ENCODE results near the gene CCDC6.
A peak's percentile ranks its signal among the peaks of the same experiment; 100 is the strongest.

Gene CCDC6

DNA sequence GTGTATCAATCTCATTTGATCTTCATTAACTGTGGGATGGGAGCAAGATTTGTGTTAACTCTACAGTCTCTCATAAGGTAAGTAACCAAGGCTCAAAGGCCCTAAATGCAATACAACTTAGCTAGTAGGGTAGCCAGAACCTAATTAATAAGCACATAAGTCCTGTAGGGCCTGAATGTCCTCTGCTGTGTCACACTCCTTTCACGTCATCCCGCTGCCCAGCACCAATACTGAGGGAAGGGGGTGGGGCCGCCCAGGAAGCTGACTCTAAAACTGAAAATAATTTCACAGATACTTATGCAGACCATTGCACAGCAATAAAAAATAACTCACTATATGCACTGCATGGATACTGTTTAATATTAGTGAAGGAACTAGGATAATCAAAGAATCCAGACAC lies 13.7 kb downstream of the CCDC6 start:
- intact Hi-C loops (cut with DNase I; ENCODE audit: low total_unique reads), result no loop called here
- H3K27ac ChIP-seq, result peak overlapping the region; percentile 73 to 76
- no peaks in the 10 kb centered on the region for H3K27me3 ChIP-seq
- DNase-seq, result peak; percentile 53 to 82
- no peaks in the 10 kb centered on the region for H3K9me3 ChIP-seq
- H3K36me3 ChIP-seq, result peaks cover 0 to 14% (median 5%) of the 10 kb centered on the region in 3 donors
- H3K4me3 ChIP-seq, result no peak overlapping the region
- H3K4me1 ChIP-seq, result peaks cover 0 to 98% (median 71%) of the 10 kb centered on the region in 4 donors
- TF ChIP-seq, protein P1, sequence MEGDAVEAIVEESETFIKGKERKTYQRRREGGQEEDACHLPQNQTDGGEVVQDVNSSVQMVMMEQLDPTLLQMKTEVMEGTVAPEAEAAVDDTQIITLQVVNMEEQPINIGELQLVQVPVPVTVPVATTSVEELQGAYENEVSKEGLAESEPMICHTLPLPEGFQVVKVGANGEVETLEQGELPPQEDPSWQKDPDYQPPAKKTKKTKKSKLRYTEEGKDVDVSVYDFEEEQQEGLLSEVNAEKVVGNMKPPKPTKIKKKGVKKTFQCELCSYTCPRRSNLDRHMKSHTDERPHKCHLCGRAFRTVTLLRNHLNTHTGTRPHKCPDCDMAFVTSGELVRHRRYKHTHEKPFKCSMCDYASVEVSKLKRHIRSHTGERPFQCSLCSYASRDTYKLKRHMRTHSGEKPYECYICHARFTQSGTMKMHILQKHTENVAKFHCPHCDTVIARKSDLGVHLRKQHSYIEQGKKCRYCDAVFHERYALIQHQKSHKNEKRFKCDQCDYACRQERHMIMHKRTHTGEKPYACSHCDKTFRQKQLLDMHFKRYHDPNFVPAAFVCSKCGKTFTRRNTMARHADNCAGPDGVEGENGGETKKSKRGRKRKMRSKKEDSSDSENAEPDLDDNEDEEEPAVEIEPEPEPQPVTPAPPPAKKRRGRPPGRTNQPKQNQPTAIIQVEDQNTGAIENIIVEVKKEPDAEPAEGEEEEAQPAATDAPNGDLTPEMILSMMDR (IDR thresholded peaks at IDR 0.05), result no peak

DNA sequence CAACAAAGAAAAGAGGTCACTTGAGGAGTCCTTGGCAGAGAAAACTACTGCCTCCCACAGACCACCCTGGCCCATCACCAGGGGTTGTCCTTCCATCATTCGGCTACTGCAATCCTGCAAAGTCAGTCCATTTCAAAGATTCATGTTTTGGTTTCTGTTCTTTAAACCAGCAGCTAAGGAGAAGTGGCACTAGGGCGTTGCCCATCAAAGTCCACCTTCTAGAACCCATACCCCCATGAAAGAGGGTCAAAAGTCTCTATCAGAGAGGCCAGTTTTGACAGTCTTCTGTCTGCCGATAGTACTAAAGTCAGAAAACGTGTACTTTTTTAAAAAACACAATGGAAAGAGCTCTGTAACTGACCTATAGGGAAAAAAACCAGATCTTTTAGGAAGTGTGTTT lies 14.4 kb downstream of the CCDC6 start:
- intact Hi-C loops (cut with DNase I; ENCODE audit: low total_unique reads), result no loop called here

DNA sequence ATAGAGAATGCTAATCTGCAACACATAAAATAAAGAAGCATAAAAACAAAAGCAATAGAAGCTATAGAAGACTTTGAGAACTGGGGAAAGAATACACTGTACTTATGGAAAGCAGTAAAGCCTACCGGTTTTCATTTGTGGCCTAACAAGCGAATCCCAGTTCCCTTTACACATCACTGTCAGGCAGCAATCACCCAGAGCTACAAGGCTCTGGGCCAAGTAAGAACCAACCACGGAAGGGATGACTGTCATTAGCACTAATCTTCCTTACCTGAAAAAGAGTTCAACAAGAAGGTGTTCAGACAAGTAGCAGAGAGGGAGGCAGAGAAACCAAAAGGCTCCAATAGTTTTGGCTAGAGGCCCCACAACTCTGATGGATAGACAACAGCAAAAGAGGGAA lies 15.0 kb downstream of the CCDC6 start:
- DNase-seq, result no peak
- intact Hi-C loops (cut with DNase I; ENCODE audit: low total_unique reads), result no loop called here
- peak overlapping the region; percentile 73 to 76 for H3K27ac ChIP-seq
- TF ChIP-seq, protein P1 (IDR thresholded peaks at IDR 0.05), result no peak
- peaks cover 0 to 98% (median 64%) of the 10 kb centered on the region in 4 donors for H3K4me1 ChIP-seq
- H3K27me3 ChIP-seq, result no peaks in the 10 kb centered on the region
- no peak overlapping the region for H3K4me3 ChIP-seq
- peaks cover 0 to 14% (median 5%) of the 10 kb centered on the region in 3 donors for H3K36me3 ChIP-seq
- no peaks in the 10 kb centered on the region for H3K9me3 ChIP-seq

More for the DNA sequence above, 14.4 kb downstream of the CCDC6 start:
- TF ChIP-seq, protein P1 (IDR thresholded peaks at IDR 0.05), result no peak
- H3K9me3 ChIP-seq, result no peaks in the 10 kb centered on the region
- H3K27me3 ChIP-seq, result no peaks in the 10 kb centered on the region
- H3K36me3 ChIP-seq, result peaks cover 0 to 14% (median 5%) of the 10 kb centered on the region in 3 donors
- peaks cover 0 to 98% (median 69%) of the 10 kb centered on the region in 4 donors for H3K4me1 ChIP-seq
- no peak for DNase-seq
- H3K4me3 ChIP-seq, result no peak overlapping the region
- peak overlapping the region; percentile 73 to 76 for H3K27ac ChIP-seq

DNA sequence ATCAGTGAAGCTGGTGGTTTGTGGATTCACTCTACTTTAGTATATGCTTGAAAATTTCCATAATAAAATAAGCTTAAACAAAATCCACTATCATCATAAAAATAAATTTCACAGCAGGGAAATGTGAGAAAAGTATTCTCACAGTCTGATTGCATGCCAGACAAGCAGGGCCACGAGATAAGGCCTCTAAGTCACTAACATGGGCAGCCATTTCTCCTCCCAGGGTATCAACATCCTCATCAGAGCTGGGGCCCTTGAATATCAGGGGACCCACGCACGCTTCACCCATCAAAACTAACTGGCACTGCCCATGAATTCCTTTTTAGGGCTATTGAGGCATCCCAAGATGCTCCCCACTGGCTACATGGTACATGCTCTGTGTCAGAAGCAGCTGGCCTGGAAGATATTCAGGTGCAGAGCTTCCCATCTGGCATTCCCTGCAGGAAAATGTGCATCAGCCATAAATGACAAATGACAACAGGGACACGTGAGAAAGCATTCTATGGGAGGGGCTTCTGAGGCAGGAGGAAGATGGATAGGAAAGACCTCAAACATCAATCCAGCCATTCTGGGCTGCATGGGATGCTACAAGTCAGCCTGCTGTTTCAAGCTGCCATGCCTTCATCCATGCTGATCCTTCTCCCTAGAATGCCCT lies 17.4 kb downstream of the CCDC6 start:
- Histone ChIP-seq H3K9me3 (no peaks in the 10 kb centered on the region), H3K27me3 (no peaks in the 10 kb centered on the region), H3K36me3 (peaks cover 0 to 14% (median 5%) of the 10 kb centered on the region in 3 donors), H3K4me1 (peaks cover 0 to 98% (median 46%) of the 10 kb centered on the region in 4 donors), H3K27ac (peak overlapping the region; percentile 24 to 30), H3K4me3 (no peak overlapping the region)
- intact Hi-C loops (cut with DNase I; ENCODE audit: low total_unique reads), result no loop called here
- TF ChIP-seq, protein P1 (IDR thresholded peaks at IDR 0.05), result no peak
- no peak for DNase-seq

DNA sequence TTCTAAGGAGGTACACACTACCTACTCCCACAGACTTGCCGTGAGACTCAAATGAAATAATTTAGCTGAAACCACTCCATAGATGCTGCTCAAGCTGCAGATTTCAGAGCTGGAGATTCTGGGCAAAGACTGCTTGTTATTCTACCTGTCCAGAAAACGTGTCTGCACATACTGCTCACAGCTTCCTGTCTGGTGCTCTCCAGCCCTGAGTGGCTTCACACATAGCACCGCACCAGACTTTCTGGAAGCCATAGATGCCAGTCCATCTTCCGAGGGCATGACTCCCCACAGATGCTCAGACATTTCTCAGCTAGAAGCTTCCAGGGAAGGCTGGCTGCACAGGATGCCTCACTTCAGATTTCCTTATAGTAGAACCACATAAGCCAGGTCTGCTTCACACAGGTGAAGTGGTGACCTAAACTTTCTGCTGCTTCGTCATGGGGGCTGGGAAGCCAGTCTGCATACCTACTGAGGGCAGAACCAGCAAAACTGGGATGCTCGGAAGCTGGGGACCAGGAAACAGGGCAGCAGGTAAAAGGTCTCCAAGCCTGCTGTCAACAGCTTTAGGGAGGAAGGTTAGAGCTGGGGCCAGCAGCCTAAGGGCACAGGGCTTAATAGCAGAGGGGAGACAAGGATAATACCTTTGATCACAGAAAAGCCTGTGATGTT lies 18.2 kb downstream of the CCDC6 start:
- H3K4me1 ChIP-seq, result peaks cover 0 to 98% (median 39%) of the 10 kb centered on the region in 4 donors

More for the DNA sequence above, 18.2 kb downstream of the CCDC6 start:
- peaks cover 0 to 14% (median 5%) of the 10 kb centered on the region in 3 donors for H3K36me3 ChIP-seq
- H3K4me3 ChIP-seq, result no peak overlapping the region
- no peaks in the 10 kb centered on the region for H3K9me3 ChIP-seq
- intact Hi-C loops (cut with DNase I; ENCODE audit: low total_unique reads), result no loop called here
- TF ChIP-seq, protein P1 (IDR thresholded peaks at IDR 0.05), result no peak
- DNase-seq, result no peak
- no peaks in the 10 kb centered on the region for H3K27me3 ChIP-seq
- peak overlapping the region; percentile 24 to 30 for H3K27ac ChIP-seq
